T-helper 1 cell (primary cell): ENCODE results near the gene TKFC.
A peak's percentile ranks its signal among the peaks of the same experiment; 100 is the strongest.

Experiments
- DNase-seq, 5 donors: peaks; one replicate each; pipeline ENCODE4 v3.0.0-alpha.2; 2012 to 2020
- total RNA-seq, 4 donors: gene quantifications; one replicate each; lab custom pipeline; 2026; lab: John Stamatoyannopoulos, UW

The TKFC gene
- total RNA-seq: 15.4 to 23.4 (median 18.7) reads per million in 4 donors

DNA sequence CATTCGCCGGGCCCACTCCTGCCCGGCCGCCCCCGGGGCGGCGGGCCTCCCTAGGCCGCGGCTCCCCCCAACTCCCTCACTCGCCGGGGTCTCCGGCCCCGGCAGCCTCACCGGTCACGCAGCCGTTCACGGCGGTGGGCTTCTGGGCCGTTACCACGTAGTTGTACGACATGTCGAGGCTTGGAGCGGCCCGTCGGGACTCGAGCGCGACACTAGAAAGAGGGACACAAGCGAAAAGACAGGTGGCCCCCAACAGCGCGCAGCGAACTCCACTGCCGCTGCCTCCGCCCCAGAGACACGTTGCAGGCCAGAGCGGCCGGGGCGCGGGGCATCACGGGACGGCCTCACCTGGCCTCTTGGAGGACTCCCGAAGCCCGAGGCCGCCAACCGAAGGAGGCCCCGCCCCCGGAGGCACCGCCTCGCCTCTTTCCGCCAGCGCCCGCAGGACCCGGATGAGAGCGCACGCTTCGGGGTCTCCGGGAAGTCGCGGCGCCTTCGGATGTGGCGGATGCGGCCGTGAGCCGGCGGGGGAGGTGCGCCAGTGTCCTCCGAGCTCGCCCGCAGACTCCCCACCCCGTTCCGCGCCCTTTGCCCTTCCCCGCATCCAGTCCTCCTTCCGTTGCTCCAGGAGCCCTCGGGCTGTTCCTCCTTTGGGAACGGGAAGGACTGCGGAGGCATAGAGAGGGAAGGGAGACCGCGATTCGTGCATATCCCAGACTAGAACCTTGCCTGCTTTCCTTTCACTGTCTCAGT, at the start of gene TKFC, which contains the start of gene DDB1:
TKFC (plus strand) TSS at position 432 of the 753 bp plus-strand sequence. CDS start 1,501 bp downstream, outside the sequence.
DDB1 (minus strand) TSS at position 309 of the 753 bp plus-strand sequence; CDS start at position 172, 137 bp downstream.
- DNase-seq: peak; percentile 93 to 97 (median 94)

GRCh38 chr11:61283613-61284012, 49.4 kb upstream of the TKFC start:
- DNase-seq: no peak

GRCh38 chr11:61287338-61287977, 45.6 kb upstream of the TKFC start:
- no peak for DNase-seq

DNA sequence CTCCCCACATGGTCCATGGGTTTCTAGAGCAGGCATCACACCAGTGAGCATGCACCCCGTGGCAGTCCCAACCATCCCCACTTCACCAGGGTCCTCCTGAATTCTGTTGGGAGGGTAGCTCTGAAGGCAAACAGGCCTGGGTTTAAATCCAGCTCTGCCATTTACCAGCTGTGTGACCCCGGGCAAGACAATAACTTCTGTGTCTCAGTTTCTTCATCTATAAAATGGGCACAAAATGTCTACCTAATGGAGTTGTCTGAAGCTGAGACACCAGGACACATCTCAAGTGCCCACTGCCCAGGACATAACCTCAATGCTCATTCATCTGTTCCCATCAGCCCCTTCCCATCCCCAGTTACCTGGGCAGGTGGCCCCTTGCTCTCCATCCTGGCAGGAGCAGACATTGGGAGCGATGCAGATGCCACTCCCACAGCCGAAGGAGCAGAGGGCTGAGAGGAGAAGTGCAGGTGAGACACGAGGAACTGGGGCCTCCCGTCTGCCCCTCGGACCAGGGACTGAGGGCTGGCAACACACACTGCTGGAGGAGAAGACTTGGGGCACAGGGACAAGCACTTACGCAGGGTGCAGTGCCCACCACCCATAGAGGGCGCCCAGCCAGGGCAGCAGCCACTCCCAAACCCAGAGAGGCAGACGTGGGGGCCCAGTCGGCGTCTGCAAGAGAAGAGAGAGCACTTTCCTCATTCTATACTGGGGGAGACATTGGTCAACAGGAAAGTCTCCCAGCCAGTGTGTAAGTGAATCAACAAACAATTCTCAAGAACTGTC, 41.9 kb upstream of the TKFC start:
- no peak for DNase-seq

- no peak for DNase-seq
These were observed 40.7 kb upstream of the TKFC start for GRCh38 chr11:61292356-61292755.

GRCh38 chr11:61293867-61294716, 38.9 kb upstream of the TKFC start:
- DNase-seq: no peak

- DNase-seq: peak in 3 of 5 donors; percentile 37 to 80 (median 49)
These were observed 38.1 kb upstream of the TKFC start, which contains the start of gene VWCE for GRCh38 chr11:61294717-61295595. Gene VWCE, minus strand, starts transcription at chr11:61295316. Its CDS starts 279 bp downstream, at chr11:61295037.

DNA sequence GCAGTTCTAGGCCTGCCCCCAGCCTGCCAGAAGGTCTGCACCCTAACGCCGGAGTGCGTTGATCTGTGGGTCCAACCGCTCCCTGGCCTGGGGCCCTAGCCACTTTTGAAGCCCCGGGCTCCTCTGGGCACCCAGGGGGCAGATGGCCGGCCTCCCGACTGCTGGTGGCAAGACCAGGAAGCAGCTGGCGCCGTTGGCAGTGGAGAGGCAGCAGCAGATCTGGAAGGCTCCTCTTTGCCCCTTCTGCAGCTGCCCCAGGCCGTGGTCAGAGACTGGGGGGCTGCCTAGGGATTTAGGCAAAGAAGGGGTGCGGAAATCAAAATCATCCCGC, 37.5 kb upstream of the TKFC start:
- DNase-seq: no peak

- DNase-seq: no peak
These were observed 35.7 kb upstream of the TKFC start for GRCh38 chr11:61297341-61297740.

DNA sequence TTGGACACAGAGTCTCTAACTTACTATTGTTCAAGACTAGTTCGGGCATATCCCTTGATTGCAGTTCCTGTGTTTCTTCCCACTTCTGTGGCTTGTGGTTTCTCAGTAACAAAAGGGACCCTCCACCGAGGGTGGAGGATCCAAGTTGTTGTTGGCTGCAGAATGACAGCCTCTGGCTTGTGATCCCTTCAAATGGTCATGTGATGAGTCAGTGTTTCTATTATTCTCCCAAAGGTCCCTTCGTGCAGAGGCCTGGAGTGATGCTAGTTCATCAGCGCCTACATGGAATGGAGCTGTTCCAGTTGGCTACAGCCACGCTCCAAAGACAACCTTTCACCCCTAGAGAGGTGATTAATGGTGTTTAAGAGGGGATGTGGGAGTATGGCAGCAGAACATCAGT, 35.3 kb upstream of the TKFC start:
- no peak for DNase-seq

- no peak for DNase-seq
These were observed 34.3 kb upstream of the TKFC start for GRCh38 chr11:61298663-61299244.

DNA sequence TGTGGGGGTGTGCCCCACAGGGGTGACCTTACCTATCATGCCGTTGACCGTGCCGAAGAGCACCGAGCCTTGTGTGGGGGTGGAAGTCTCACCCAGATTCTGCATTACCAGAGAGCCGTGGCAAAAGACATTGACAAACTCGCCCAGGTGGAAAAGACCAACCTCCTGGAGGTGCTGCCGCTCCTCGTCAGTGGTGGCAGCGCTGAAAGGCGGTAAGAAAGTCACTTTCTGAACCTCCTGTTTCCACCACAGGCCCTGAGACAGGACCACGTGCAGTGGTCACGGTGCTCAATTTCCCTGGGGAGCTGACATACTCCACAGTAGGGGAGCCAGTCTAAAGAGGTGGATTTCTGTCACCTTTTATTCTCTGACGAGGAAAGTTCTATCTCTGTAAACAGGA, 30.5 kb upstream of the TKFC start:
- DNase-seq: no peak

DNA sequence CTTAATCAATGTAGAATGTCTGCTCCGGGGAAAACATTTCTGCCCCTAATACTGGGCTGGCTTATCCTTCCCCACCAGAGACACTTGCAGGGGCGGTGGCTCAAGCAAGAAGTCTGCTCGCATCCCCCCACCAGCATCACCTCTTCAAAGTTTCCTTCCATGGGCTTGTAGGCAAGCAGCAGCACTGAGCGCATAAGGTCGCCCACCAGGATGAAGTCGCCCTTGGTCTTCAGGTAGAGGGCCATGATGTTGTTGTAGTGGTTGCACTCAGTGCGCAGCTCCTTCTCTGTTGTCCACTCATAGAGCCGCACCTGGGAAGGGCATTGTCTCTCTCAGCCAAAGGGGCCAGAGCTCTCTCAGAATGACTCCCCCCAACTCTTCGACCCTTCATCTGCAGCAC, 29.3 kb upstream of the TKFC start:
- DNase-seq: no peak

DNA sequence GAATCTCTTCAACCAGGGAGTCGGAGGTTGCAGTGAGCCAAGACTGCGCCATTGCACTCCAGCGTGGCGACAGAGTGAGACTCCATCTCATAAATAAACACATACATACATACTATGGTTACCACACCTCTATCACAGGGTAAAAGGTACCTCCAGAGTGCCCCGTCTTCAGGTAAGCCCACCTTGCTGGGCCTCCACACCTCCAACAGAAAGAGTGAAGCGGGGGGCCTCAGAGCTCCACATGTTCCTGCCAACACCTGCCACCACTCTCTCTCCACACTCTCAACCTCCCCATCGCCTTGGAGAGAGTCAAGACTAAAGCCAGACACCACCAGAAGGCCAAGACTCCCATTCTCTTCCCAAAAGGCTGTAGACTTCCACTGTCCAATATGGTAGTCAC, 27.6 kb upstream of the TKFC start:
- no peak for DNase-seq

DNA sequence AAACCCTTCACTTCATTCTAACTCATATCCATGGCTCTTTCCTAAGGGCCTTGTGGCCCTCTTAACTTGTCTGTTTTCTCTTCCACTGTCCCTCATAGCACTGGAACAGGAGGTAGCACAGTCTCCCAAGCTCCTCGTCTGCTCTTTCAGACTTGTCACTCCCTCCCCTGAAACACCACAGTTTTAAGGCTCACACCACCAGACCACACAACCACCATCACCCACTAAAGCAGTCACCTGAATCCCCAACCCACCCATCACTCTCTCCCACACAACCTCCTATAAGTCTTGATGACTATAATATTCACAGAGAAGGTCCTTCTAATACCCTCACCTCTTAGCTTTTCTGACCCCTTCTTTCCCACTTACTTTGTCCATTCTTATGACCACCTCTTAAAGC, 26.8 kb upstream of the TKFC start:
- DNase-seq: no peak

DNA sequence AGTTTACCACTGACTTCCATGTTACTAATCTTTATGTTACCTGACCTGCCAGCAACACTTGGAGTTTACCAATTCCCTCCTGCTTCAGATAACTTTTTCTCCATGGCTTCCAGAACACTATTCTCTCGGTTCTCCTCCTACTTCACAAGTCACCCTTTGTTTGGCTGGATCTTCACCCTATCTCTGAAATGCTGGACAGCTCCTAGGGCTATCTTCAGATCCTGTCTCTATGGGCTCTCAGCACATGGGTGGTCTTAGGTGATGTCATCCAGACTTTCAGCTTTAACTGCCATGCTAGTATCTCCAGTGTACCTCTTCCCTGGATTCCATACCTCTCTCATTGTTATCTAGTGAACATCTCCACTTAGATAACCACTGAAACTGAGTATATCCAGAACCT, 25.7 kb upstream of the TKFC start:
- no peak for DNase-seq

DNA sequence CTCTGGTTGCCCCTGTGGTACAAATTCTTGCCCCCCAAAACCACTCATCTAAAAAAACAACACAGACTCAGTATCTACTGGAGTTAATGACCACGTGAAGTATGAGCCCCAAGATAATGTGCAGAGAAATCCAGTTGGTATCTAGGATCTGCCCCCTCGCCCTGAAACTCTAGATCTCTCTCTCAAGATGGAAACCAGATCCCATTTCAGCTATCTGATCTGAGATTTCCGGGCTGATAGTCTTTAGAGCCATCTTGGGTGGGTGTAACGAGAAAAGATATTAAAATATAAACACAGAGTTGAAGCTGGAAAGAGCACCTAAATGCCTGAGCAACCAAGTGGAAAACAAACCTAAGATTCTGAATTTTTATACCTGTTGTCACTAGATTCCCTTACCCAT, 23.9 kb upstream of the TKFC start:
- no peak for DNase-seq

GRCh38 chr11:61309739-61310138, 23.3 kb upstream of the TKFC start:
- DNase-seq: no peak

- DNase-seq: no peak
These were observed 22.3 kb upstream of the TKFC start for GRCh38 chr11:61310749-61311148.

- no peak for DNase-seq
These were observed 17.8 kb upstream of the TKFC start for GRCh38 chr11:61315260-61315659.
